SK-N-SH (cell line): Measurements from ENCODE around the gene PIN1. TPM values are rescaled to one million over a fixed set of nuclear protein-coding genes. Genes with fewer than 3 reads are reported as not detected.

Experiments used
- CTCF ChIA-PET: fragments of 300-600, 350-600 bp; formaldehyde crosslinking; extraction: SDS; loops from one replicate; lab custom pipeline; 2021; lab: Yijun Ruan, JAX
- POLR2A ChIA-PET: fragments of 350-600 bp; sonication (Branson Sonifier 250); formaldehyde crosslinking; extraction: SDS; loops from one replicate; lab custom pipeline; 2020; ENCODE audit warnings: antibody characterized with exemption, inconsistent platforms; lab: Yijun Ruan, JAX
- DNase-seq: peaks from one replicate; pipeline ENCODE4 v3.0.0; 2012
- H2AFZ ChIP-seq: fragments of 200-600 bp; sonication (generic); 2 replicates; pipeline ENCODE4 v1.8.1; 2016; ENCODE audit warnings: antibody characterized with exemption, mild to moderate bottlenecking, low read depth
- H3F3A ChIP-seq: fragments of 200-600 bp; sonication (generic); replicated peaks from 2 replicates; pipeline ENCODE3; 2016; ENCODE audit warnings: antibody characterized with exemption, mild to moderate bottlenecking; ENCODE audit not compliant: insufficient read depth
- H3K27ac ChIP-seq, 2 experiments: fragments of 200-500 bp in 1 of 2; fragments of 200-600 bp in 1 of 2; sonication (Bioruptor generic) in 1 of 2; sonication (generic), shearing (Covaris generic) in 1 of 2; 2 replicates each; pipeline versions ENCODE4 v1.5.1 to v1.6.1; 2014 to 2016; ENCODE audit warnings: low read depth in 2 of 2, inconsistent platforms in 1 of 2, low read length in 1 of 2, mild to moderate bottlenecking in 1 of 2, mixed read lengths in 1 of 2
- H3K27me3 ChIP-seq: fragments of 200-600 bp; sonication (generic), shearing (Covaris generic); 2 replicates; pipeline ENCODE4 v1.6.1; 2016; ENCODE audit warnings: mixed run types; ENCODE audit not compliant: insufficient read depth
- H3K36me3 ChIP-seq, 2 experiments: fragments of 200-500 bp in 1 of 2; fragments of 200-600 bp in 1 of 2; sonication (Bioruptor generic) in 1 of 2; sonication (generic) in 1 of 2; replicated peaks in 1 of 2; 2 replicates each; pipeline versions ENCODE3 to v1.5.1; 2014 to 2016; ENCODE audit warnings: low read length in 1 of 2, mild to moderate bottlenecking in 1 of 2; ENCODE audit not compliant: insufficient read depth in 2 of 2, control insufficient read depth in 1 of 2
- H3K4me1 ChIP-seq, 2 experiments: fragments of 200-500 bp in 1 of 2; fragments of 200-600 bp in 1 of 2; sonication (Bioruptor generic) in 1 of 2; sonication (generic), shearing (Covaris generic) in 1 of 2; 2 replicates each; pipeline versions ENCODE4 v1.5.1 to v1.6.1; 2014 to 2016; ENCODE audit warnings: low read depth in 1 of 2, low read length in 1 of 2, mixed run types in 1 of 2; ENCODE audit not compliant: insufficient read depth in 2 of 2, control insufficient read depth in 1 of 2
- H3K4me2 ChIP-seq: fragments of 200-600 bp; sonication (generic), shearing (Covaris generic); 2 replicates; pipeline ENCODE4 v1.6.1; 2017; ENCODE audit warnings: mixed run types
- H3K4me3 ChIP-seq, 2 experiments: fragments of 200-500 bp in 1 of 2; fragments of 200-600 bp in 1 of 2; sonication (Bioruptor generic) in 1 of 2; sonication (generic), shearing (Covaris generic) in 1 of 2; 2 replicates each; pipeline versions ENCODE4 v1.5.1 to v1.8.1; 2014 to 2016; ENCODE audit warnings: low read depth in 2 of 2, inconsistent platforms in 1 of 2, low read length in 1 of 2, mild to moderate bottlenecking in 1 of 2, mixed read lengths in 1 of 2, moderate library complexity in 1 of 2
- H3K79me2 ChIP-seq: fragments of 200-600 bp; sonication (generic); 2 replicates; pipeline ENCODE4 v1.8.1; 2017; ENCODE audit warnings: mild to moderate bottlenecking; ENCODE audit not compliant: insufficient read depth
- H3K9ac ChIP-seq: fragments of 200-600 bp; sonication (generic); 2 replicates; pipeline ENCODE4 v1.6.1; 2017; ENCODE audit warnings: mixed run types
- H3K9me2 ChIP-seq: fragments of 200-600 bp; sonication (generic); 2 replicates; pipeline ENCODE4 v1.6.1; 2017; ENCODE audit warnings: mixed run types
- H3K9me3 ChIP-seq: fragments of 200-600 bp; sonication (generic); 2 replicates; pipeline ENCODE4 v1.6.1; 2017; ENCODE audit warnings: mixed run types, mild to moderate bottlenecking, moderate library complexity
- H4K20me1 ChIP-seq: fragments of 200-600 bp; sonication (generic); 2 replicates; pipeline ENCODE4 v1.6.1; 2017; ENCODE audit warnings: mild to moderate bottlenecking, mixed run types; ENCODE audit not compliant: insufficient read depth
- CHD2 ChIP-seq: fragments of 150-350 bp; IDR thresholded peaks from 2 replicates; pipeline ENCODE4 v1.6.1; 2018; ENCODE audit warnings: low read length; ENCODE audit not compliant: partially characterized antibody
- ELF1 ChIP-seq: IDR thresholded peaks from 2 replicates; pipeline ENCODE4 v1.4.0; 2012
- EZH2phosphoT487 ChIP-seq: fragments of 200-600 bp; sonication (generic); IDR thresholded peaks from 2 replicates; pipeline ENCODE4 v1.6.1; 2017; ENCODE audit warnings: low read depth, mixed run types, mild to moderate bottlenecking, antibody characterized with exemption, moderate library complexity, borderline replicate concordance
- GABPA ChIP-seq: IDR thresholded peaks from 2 replicates; pipeline ENCODE4 v1.4.0; 2012; ENCODE audit warnings: low read depth, mild to moderate bottlenecking
- NFIC ChIP-seq: IDR thresholded peaks from 2 replicates; pipeline ENCODE4 v1.4.0; 2012; ENCODE audit warnings: borderline replicate concordance
- NRF1 ChIP-seq: IDR thresholded peaks from 2 replicates; pipeline ENCODE4 v1.6.1; 2012; ENCODE audit warnings: low read depth, mild to moderate bottlenecking, low read length
- POLR2AphosphoS5 ChIP-seq: IDR thresholded peaks from 2 replicates; pipeline ENCODE4 v1.6.1; 2012; ENCODE audit warnings: low read depth, low read length
- RAD21 ChIP-seq: IDR thresholded peaks from 2 replicates; pipeline ENCODE4 v1.6.1; 2012; ENCODE audit warnings: mild to moderate bottlenecking, low read length
- RXRA ChIP-seq: IDR thresholded peaks from 2 replicates; pipeline ENCODE4 v1.4.0; 2012; ENCODE audit warnings: low read depth, mild to moderate bottlenecking, borderline replicate concordance
- SIN3A ChIP-seq: IDR thresholded peaks from 2 replicates; pipeline ENCODE4 v1.6.1; 2012; ENCODE audit warnings: low read depth, mild to moderate bottlenecking, low read length, moderate library complexity, borderline replicate concordance
- SMC3 ChIP-seq: IDR thresholded peaks from 2 replicates; pipeline ENCODE4 v1.6.1; 2012; ENCODE audit warnings: low read depth, low read length, improper control_type of control experiment
- TCF12 ChIP-seq: IDR thresholded peaks from 2 replicates; pipeline ENCODE4 v1.4.0; 2012
- WGBS: methylation state at CpG from one replicate; pipeline ENCODE4 v1.1.6; 2017; ENCODE audit warnings: low lambda C conversion rate; 5-methylcytosine and 5-hydroxymethylcytosine counted together
- polyA plus RNA-seq, 3 experiments: library from polyadenylated mRNA; depleted of rRNA; stranded (reverse); fragments of >200 nt; gene quantifications; 2 replicates each; pipeline ENCODE4 v1.2.3, GENCODE V29; 2012
- TF ChIP-seq, protein P1 (sequence below): fragments of 200-600 bp; sonication (generic); IDR thresholded peaks from 2 replicates; pipeline ENCODE4 v1.6.1; 2017; ENCODE audit warnings: antibody characterized with exemption, mild to moderate bottlenecking, moderate library complexity
- TF ChIP-seq, protein P2 (sequence below): fragments of 150-350 bp; IDR thresholded peaks from 2 replicates; pipeline ENCODE4 v1.6.1; 2017; ENCODE audit warnings: antibody characterized with exemption, low read length, low read depth, borderline replicate concordance
- TF ChIP-seq, protein P3 (sequence below): IDR thresholded peaks from 2 replicates; pipeline ENCODE4 v1.4.0; 2012; ENCODE audit warnings: low read depth
- TF ChIP-seq, protein P4 (sequence below): IDR thresholded peaks from 2 replicates; pipeline ENCODE4; 2012

The PIN1 gene
- polyA plus RNA-seq, 1 of the 3 experiments (the other 2 are of a cell fraction) = 148 TPM

DNA sequence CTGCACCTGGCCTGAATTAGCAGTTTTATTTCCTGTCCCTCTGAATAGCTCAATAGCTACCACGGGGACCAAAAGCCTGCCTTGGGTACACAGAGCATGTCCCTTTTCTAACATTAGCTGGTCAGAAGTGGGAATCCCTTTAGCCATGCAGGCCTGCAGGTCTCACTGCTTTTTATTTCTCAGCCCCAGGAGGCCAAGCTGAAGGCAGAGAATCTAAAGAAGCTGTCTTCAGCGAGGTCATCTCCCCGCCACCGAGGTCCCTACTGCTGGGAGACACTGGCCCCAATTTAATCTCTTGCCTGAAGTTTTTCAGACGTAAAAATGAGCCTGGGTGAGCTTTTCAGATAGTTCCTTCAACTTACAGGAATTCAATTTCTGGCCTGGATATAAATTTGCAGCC lies 40.7 kb downstream of the PIN1 start:
- Histone ChIP-seq H3K9me3 (no peaks in the 10 kb centered on the region), H3K4me2 (no peak overlapping the region), H4K20me1 (no peaks in the 10 kb centered on the region), H3F3A (no peaks in the 10 kb centered on the region), H3K4me1 (no peaks in the 10 kb centered on the region), H3K4me3 (no peak overlapping the region), H2AFZ (no peak overlapping the region), H3K9me2 (no peaks in the 10 kb centered on the region), H3K27ac (no peak overlapping the region), H3K79me2 (no peaks in the 10 kb centered on the region), H3K36me3 (no peaks in the 10 kb centered on the region), H3K27me3 (no peaks in the 10 kb centered on the region), H3K9ac (no peak overlapping the region)
- WGBS = 74% methylated on average over 5 of the region's 5 CpGs
- DNase-seq = no peak
- no peak for TF ChIP-seq NFIC
- TF ChIP-seq GABPA = no peak
- TF ChIP-seq SIN3A = no peak
- no peak for TF ChIP-seq SMC3
- no peak for TF ChIP-seq RAD21
- TF ChIP-seq ELF1 = no peak
- TF ChIP-seq RXRA = no peak
- CTCF ChIA-PET = interaction anchor here (1.3 to 1.9 kb wide), 3 partner anchors 9 to 90 kb away, joined by 3 to 4 read pairs (median 4); no protein-coding TSS in a partner anchor
- POLR2A ChIA-PET = no interaction called here

DNA sequence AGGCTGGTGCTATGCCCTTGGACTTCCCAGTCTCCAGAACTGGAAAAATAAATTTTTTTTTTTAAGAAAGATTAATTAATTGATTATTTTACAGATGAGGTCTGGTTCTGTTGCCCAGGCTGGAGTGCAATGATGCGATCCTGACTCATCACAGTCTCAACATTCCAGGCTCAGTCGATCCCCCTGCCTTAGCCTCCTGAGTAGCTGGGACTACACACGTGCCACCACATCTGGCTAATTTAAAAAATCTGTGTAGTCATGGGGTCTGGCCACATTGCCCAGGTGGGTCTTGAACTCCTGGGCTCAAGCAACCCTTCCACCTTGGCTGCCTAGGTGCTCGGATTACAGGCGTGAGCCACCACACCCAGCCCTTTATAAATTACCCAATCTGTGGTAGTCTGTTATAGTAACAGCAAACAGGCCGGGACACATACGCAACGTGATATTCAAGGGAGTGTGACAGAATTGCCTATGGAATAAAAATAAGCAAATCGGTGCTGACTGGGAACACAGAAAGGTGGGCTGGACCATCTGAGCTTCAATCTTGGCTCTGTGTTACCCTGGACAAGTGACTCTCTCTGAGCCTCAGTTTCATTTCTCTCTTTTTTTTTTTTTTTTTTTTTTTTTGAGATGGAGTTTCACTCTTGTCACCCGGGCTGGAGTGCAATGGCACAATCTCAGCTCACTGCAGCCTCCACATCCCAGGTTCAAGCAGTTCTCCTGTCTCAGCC lies 42.8 kb downstream of the PIN1 start:
- no peak overlapping the region for H3K4me3 ChIP-seq
- ChIA-PET CTCF (interaction anchor here (0.6 to 1.0 kb wide), 2 partner anchors 150 to 499 kb away, joined by 3 read pairs; no protein-coding TSS in a partner anchor), POLR2A (no interaction called here)
- TF ChIP-seq CHD2 = no peak
- TF ChIP-seq TCF12 = peak; percentile 58
- no peaks in the 10 kb centered on the region for H3K79me2 ChIP-seq
- no peak overlapping the region for H2AFZ ChIP-seq
- H3K27ac ChIP-seq = no peak overlapping the region
- no peaks in the 10 kb centered on the region for H3K9me3 ChIP-seq
- no peak for DNase-seq
- H4K20me1 ChIP-seq = no peaks in the 10 kb centered on the region
- H3K36me3 ChIP-seq = no peaks in the 10 kb centered on the region
- H3K9me2 ChIP-seq = no peaks in the 10 kb centered on the region
- WGBS = 65% methylated on average over 10 of the region's 10 CpGs
- no peaks in the 10 kb centered on the region for H3K27me3 ChIP-seq
- H3K4me2 ChIP-seq = no peak overlapping the region
- H3F3A ChIP-seq = no peaks in the 10 kb centered on the region
- H3K4me1 ChIP-seq = no peaks in the 10 kb centered on the region
- H3K9ac ChIP-seq = no peak overlapping the region

DNA sequence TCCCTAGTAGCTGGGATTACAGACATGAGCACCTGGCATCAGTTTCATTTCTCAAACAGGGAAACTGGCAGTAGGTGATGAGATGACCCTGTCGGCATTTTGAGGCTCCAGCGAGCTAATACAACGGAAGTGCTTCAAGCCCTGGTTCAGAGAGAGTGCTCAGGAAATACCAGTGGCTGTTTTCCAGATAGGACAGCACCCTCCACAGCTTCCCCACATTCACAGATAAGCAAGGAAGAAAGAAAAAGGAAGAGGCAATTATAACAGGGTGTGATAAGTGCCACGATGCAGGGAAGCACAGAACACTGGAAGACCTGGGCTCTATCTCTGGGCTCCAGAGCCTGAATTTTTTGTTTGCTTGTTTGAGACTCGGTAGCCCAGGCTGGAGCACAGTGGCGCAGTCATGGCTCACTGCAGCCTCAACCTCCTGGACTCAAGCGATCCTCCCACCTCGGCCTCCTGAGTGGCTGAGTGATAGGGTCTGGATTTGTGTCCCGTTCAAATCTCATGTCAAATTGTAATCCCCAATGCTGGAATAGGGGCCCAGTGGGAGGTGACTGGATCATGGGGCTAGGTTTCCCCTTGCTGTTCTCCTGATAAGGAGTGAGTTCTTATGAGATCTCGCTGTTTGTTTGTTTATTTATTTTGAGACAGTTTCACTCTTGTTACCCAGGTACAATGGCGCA lies 43.5 kb downstream of the PIN1 start:
- Histone ChIP-seq H3F3A (no peaks in the 10 kb centered on the region), H3K27ac (no peak overlapping the region), H3K36me3 (no peaks in the 10 kb centered on the region), H3K4me2 (no peak overlapping the region), H3K27me3 (no peaks in the 10 kb centered on the region), H3K9ac (no peak overlapping the region), H3K4me3 (no peak overlapping the region), H3K9me3 (no peaks in the 10 kb centered on the region), H2AFZ (no peak overlapping the region), H3K9me2 (no peaks in the 10 kb centered on the region), H4K20me1 (no peaks in the 10 kb centered on the region), H3K79me2 (no peaks in the 10 kb centered on the region), H3K4me1 (no peaks in the 10 kb centered on the region; a peak in 1 of 4 replicates)
- ChIA-PET CTCF (interaction anchor here (0.6 to 1.0 kb wide), 2 partner anchors 149 to 500 kb away, joined by 3 read pairs; no protein-coding TSS in a partner anchor), POLR2A (no interaction called here)
- DNase-seq = no peak
- WGBS = 79% methylated on average over 9 of the region's 11 CpGs
- TF ChIP-seq NRF1 (no peak), EZH2phosphoT487 (no peak), POLR2AphosphoS5 (no peak), CHD2 (no peak)
- TF ChIP-seq, protein P1, sequence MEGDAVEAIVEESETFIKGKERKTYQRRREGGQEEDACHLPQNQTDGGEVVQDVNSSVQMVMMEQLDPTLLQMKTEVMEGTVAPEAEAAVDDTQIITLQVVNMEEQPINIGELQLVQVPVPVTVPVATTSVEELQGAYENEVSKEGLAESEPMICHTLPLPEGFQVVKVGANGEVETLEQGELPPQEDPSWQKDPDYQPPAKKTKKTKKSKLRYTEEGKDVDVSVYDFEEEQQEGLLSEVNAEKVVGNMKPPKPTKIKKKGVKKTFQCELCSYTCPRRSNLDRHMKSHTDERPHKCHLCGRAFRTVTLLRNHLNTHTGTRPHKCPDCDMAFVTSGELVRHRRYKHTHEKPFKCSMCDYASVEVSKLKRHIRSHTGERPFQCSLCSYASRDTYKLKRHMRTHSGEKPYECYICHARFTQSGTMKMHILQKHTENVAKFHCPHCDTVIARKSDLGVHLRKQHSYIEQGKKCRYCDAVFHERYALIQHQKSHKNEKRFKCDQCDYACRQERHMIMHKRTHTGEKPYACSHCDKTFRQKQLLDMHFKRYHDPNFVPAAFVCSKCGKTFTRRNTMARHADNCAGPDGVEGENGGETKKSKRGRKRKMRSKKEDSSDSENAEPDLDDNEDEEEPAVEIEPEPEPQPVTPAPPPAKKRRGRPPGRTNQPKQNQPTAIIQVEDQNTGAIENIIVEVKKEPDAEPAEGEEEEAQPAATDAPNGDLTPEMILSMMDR = no peak
- TF ChIP-seq, protein P2, sequence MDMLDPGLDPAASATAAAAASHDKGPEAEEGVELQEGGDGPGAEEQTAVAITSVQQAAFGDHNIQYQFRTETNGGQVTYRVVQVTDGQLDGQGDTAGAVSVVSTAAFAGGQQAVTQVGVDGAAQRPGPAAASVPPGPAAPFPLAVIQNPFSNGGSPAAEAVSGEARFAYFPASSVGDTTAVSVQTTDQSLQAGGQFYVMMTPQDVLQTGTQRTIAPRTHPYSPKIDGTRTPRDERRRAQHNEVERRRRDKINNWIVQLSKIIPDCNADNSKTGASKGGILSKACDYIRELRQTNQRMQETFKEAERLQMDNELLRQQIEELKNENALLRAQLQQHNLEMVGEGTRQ = no peak
- TF ChIP-seq, protein P3, sequence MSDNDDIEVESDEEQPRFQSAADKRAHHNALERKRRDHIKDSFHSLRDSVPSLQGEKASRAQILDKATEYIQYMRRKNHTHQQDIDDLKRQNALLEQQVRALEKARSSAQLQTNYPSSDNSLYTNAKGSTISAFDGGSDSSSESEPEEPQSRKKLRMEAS = no peak
- TF ChIP-seq, protein P4, sequence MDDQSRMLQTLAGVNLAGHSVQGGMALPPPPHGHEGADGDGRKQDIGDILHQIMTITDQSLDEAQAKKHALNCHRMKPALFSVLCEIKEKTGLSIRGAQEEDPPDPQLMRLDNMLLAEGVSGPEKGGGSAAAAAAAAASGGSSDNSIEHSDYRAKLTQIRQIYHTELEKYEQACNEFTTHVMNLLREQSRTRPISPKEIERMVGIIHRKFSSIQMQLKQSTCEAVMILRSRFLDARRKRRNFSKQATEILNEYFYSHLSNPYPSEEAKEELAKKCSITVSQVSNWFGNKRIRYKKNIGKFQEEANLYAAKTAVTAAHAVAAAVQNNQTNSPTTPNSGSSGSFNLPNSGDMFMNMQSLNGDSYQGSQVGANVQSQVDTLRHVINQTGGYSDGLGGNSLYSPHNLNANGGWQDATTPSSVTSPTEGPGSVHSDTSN = no peak
